ENCODE data around the gene UGDH. TPM values are rescaled to one million over a fixed set of nuclear protein-coding genes. Genes with fewer than 3 reads are reported as not detected.

UGDH gene
- total RNA-seq, 1 donor from 2014 or later, result 84.4 TPM

GRCh38 chr4:39456946-39457763 is 70.1 kb downstream of the UGDH start:
- no peak for DNase-seq (ENCODE audit: extremely low read depth, low read depth, low spot score)

GRCh38 chr4:39455486-39455885 is 71.8 kb downstream of the UGDH start:
- no peak for DNase-seq (ENCODE audit: extremely low read depth, low read depth, low spot score)

GRCh38 chr4:39453738-39454137 is 73.5 kb downstream of the UGDH start:
- DNase-seq (ENCODE audit: extremely low read depth, low read depth, low spot score), result no peak

GRCh38 chr4:39452860-39453587 is 74.2 kb downstream of the UGDH start:
- DNase-seq (ENCODE audit: extremely low read depth, low read depth, low spot score), result no peak

DNA sequence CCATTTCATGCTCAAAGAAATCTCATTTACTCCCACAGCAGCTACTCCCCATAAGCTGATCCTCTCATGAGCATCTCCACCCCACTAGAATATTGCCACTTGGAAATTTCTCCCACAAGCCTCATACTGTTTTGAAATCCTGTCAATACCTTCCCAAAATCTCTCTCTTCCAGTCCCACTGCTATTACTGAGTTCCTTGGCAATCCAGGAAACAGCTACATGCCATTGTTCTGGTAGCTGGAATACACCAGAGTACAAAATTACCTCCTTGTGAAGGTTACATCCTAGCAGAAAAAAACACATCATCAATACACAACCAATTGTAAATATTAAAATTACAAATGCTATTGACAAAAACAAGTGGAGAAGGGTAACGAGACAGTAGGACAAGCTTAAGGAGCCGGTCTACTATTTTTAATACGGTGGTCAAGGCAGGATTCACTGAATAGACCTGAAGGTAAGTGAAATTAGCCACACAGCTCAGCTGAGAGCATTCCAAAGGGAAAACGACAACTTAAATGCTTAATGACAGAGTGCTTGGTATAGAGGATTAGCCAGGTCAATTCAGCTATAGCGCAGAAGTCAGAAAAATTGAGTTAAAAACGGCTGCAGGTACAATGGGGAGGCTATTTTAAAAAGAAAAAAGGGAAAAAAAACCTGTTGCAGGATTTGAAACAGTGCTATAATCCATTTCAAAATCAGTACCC is 74.9 kb downstream of the UGDH start:
- DNase-seq (ENCODE audit: extremely low read depth, low read depth, low spot score), result no peak

GRCh38 chr4:39451423-39452023 is 75.7 kb downstream of the UGDH start:
- DNase-seq (ENCODE audit: extremely low read depth, low read depth, low spot score), result no peak

GRCh38 chr4:39450618-39451017 is 76.6 kb downstream of the UGDH start:
- DNase-seq (ENCODE audit: extremely low read depth, low read depth, low spot score), result no peak

Other genes with a start within 250 kb of the UGDH start
- 27.7 and 32.1 TPM in 2 replicates for gene RFC1, start 161.1 kb downstream of the UGDH start, total RNA-seq
- gene KLB, start 120.5 kb downstream of the UGDH start, total RNA-seq, result not detected in 2 replicates
- gene RPL9, start 68.5 kb downstream of the UGDH start, total RNA-seq, result 1,774 and 3,649 TPM in 2 replicates
- gene LIAS, start 68.4 kb downstream of the UGDH start, total RNA-seq, result 6.0 and 11.9 TPM in 2 replicates
- gene SMIM14, start 111.4 kb upstream of the UGDH start, total RNA-seq, result 19.4 and 24.0 TPM in 2 replicates
- 24.7 and 37.2 TPM in 2 replicates for gene UBE2K, start 170.7 kb upstream of the UGDH start, total RNA-seq

All from glomerular endothelial cell (primary cell).